Kidney (tissue), 14 donors: ENCODE results near the gene SERPINH1. TPM values are rescaled to one million over a fixed set of nuclear protein-coding genes. Genes with fewer than 3 reads are reported as not detected.

Experiments used
- DNase-seq, 5 donors: peaks; one replicate each; pipeline ENCODE4 v3.0.0-alpha.2; 2013 to 2020
- FAIRE-seq: peaks from 2 replicates; lab custom pipeline; 2012; peaks lifted over from hg19 to GRCh38; lab: Jason Lieb, UNC
- H3K27ac ChIP-seq, 2 donors: one replicate each; pipeline ENCODE4 v1.7.0; 2013; ENCODE audit warnings: low read depth in 2 of 2, low read length in 2 of 2, inconsistent platforms in 1 of 2
- H3K27me3 ChIP-seq: one replicate; pipeline ENCODE4 v1.7.1; 2013; ENCODE audit warnings: low read length, inconsistent platforms; ENCODE audit not compliant: control insufficient read depth, insufficient read depth
- H3K36me3 ChIP-seq, 3 donors: one replicate each; pipeline versions ENCODE4 v1.7.0 to v1.7.1; 2013; ENCODE audit warnings: low read length in 3 of 3, control low read depth in 1 of 3, inconsistent platforms in 1 of 3; ENCODE audit not compliant: insufficient read depth in 3 of 3, control insufficient read depth in 2 of 3
- H3K4me1 ChIP-seq, 3 donors: one replicate each; pipeline versions ENCODE4 v1.7.0 to v1.7.1; 2013; ENCODE audit warnings: low read length in 3 of 3, inconsistent platforms in 1 of 3, low read depth in 1 of 3; ENCODE audit not compliant: control insufficient read depth in 2 of 3, insufficient read depth in 2 of 3
- H3K4me3 ChIP-seq, 3 donors: one replicate each; pipeline versions ENCODE4 v1.7.0 to v1.8.1; 2013; ENCODE audit warnings: low read length in 3 of 3, control low read depth in 1 of 3, inconsistent platforms in 1 of 3
- H3K9ac ChIP-seq, 3 donors: one replicate each; pipeline versions ENCODE4 v1.7.0 to v1.7.1; 2013; ENCODE audit warnings: low read length in 3 of 3, control low read depth in 1 of 3, inconsistent platforms in 1 of 3
- H3K9me3 ChIP-seq, 3 donors: one replicate each; pipeline versions ENCODE4 v1.7.0 to v1.7.1; 2013; ENCODE audit warnings: low read length in 3 of 3, control low read depth in 1 of 3, inconsistent platforms in 1 of 3; ENCODE audit not compliant: control insufficient read depth in 2 of 3, insufficient read depth in 1 of 3
- intact Hi-C: fragments of 100-400 bp; cut with DNase I; formaldehyde crosslinking; loops from one replicate; pipeline ENCODE4 v1.11.1; 2022
- polyA plus RNA-seq: library from polyadenylated mRNA; stranded (reverse); fragments of 350-450 nt; fragmentation: Illumina TruSeq; extraction: RNeasy Lipid Tissue Mini Kit (QIAGEN cat#74804); gene quantifications from one replicate; pipeline ENCODE4 v1.2.3, GENCODE V29; 2014; ENCODE audit warnings: low read depth, low replicate concordance; ENCODE audit not compliant: insufficient read depth
- total RNA-seq: library from RNA; stranded (reverse); fragmentation: NEBNext Ultra II Directional; extraction: Animal tissue kit (Norgen Biotek cat#: 25700); gene quantifications from one replicate; pipeline ENCODE4 v1.2.1, GENCODE V29; 2021
- TF ChIP-seq, protein P1 (sequence below): IDR thresholded peaks from 3 replicates; pipeline ENCODE4 v1.5.1; 2012; ENCODE audit warnings: mild to moderate bottlenecking, moderate library complexity, borderline replicate concordance; ENCODE audit not compliant: insufficient read depth; ENCODE audit errors: extremely low read depth
- donor health status: control.
- donor health status: control.
- donor health status: control.
- donor health status: control.
- donor health status: control.
- donor health status: DM: yes; HTN: yes; CAD: no.
- donor health status: Normal renal cell carcinoma (clear cell type).

SERPINH1 gene
- total and polyA plus RNA-seq, 2 donors from 2014 or later, result 81.1 to 104 TPM

DNA sequence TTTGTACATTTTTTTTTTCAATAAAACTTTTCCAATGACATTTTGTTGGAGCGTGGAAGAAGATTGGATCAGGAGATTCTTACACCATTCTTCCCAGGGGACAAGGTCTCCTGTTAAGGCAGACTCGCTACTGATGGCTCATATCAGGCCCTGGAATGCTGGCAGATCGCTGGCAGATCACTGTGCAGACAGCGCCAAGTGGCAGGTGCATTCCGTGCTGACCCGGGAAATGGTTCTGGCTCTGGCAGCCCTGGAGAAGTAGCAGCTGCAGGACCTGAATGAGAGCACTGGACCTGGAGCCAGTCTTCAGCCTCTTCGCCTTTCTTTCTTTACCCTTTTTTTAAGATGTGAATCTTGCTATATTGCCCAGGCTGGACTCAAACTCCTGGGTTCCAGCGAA, 10.7 kb downstream of the SERPINH1 start:
- TF ChIP-seq, protein P1, sequence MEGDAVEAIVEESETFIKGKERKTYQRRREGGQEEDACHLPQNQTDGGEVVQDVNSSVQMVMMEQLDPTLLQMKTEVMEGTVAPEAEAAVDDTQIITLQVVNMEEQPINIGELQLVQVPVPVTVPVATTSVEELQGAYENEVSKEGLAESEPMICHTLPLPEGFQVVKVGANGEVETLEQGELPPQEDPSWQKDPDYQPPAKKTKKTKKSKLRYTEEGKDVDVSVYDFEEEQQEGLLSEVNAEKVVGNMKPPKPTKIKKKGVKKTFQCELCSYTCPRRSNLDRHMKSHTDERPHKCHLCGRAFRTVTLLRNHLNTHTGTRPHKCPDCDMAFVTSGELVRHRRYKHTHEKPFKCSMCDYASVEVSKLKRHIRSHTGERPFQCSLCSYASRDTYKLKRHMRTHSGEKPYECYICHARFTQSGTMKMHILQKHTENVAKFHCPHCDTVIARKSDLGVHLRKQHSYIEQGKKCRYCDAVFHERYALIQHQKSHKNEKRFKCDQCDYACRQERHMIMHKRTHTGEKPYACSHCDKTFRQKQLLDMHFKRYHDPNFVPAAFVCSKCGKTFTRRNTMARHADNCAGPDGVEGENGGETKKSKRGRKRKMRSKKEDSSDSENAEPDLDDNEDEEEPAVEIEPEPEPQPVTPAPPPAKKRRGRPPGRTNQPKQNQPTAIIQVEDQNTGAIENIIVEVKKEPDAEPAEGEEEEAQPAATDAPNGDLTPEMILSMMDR, result no peak
- Histone ChIP-seq H3K9ac (no peak overlapping the region), H3K4me1 (peaks cover 0 to 11% (median 4%) of the 10 kb centered on the region in 3 donors), H3K27ac (no peak overlapping the region), H3K9me3 (no peaks in the 10 kb centered on the region), H3K27me3 (no peaks in the 10 kb centered on the region), H3K36me3 (peaks cover 2 to 52% (median 44%) of the 10 kb centered on the region in 3 donors), H3K4me3 (no peak overlapping the region)
- DNase-seq, result no peak
- intact Hi-C loops, result no loop called here
- FAIRE-seq, result no peak

DNA sequence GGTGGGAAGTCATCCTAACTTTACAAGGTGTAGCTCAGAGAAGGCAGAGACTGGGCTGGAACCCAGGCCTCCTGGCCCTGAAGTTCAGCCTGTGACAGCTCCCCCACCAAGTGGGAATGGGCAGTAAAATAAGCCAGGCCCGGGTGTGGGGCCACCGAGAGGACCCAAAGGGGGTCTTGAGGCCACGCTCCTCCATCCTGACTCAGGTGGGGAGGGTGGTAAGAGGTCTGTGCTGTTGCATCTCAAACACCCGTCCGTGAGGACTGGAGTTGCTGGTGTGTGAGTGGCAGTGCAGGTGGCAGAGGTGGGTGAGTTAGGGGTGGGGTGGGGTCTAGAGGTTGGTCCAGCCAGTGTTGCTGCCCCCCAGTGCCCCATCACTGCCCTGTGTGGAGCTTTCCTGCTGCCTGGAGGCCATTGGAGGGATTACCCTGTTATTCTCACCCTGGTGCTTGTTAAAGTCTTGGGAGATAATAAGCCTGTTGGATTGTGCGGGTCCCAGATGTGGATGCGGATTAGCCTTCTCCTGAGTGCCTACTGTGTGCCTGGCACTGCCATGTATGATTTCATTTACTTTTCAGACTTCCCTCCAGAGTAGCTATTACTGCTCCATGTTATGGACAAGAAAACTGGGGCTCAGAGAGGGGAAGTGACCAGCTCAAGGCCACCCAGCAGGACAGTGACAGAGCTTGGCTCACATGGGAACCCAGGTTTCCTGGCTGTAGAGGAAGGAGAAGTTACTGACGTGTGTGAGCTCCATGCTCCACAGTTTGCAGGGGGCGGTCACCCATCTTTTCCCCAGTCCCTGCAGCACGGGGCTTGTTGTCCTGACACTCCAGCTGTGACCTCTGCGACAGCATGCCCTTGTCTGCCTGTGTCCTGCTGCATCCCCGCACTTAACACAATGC, 12.9 kb downstream of the SERPINH1 start:
- Histone ChIP-seq H3K27ac (no peak overlapping the region), H3K27me3 (no peaks in the 10 kb centered on the region), H3K36me3 (peaks cover 0 to 32% (median 27%) of the 10 kb centered on the region in 3 donors), H3K9me3 (no peaks in the 10 kb centered on the region), H3K9ac (no peak overlapping the region), H3K4me1 (peaks cover 0 to 9% (median 0%) of the 10 kb centered on the region in 3 donors), H3K4me3 (no peak overlapping the region)
- DNase-seq (no peak), FAIRE-seq (no peak)
- TF ChIP-seq, protein P1, result peak; percentile 18
- intact Hi-C loops, result no loop called here

DNA sequence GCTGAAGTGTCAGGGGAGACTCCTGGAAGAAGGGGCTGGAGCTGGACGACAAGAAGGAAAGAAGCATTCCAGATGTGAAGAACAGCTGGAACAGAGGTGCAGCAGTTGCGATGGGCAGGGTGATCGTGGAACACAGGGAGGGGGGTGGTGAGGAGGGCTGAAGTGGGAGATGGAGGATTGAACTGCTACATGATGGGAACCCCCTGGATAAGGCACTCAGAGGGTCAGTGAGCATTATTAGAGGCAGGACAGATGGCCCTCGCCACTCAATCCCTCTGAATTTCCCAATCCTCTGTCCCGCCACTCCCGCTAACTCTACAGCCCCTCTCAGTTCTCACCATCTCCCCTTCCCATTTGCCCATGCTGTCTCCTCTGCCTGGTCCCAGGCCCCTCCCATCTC, 14.0 kb downstream of the SERPINH1 start:
- TF ChIP-seq, protein P1, result no peak
- Histone ChIP-seq H3K9me3 (no peaks in the 10 kb centered on the region), H3K9ac (no peak overlapping the region), H3K27me3 (no peaks in the 10 kb centered on the region), H3K27ac (no peak overlapping the region), H3K36me3 (peaks cover 0 to 21% (median 18%) of the 10 kb centered on the region in 3 donors), H3K4me3 (no peak overlapping the region), H3K4me1 (peaks cover 0 to 9% (median 0%) of the 10 kb centered on the region in 3 donors)
- FAIRE-seq (no peak), DNase-seq (no peak)
- intact Hi-C loops, result no loop called here
